ENCODE results near the gene KLF15. TPM values are rescaled to one million over a fixed set of nuclear protein-coding genes. Genes with fewer than 3 reads are reported as not detected.

Gene KLF15
- polyA plus RNA-seq, 1 donor (not counting 4 experiments of a cell fraction or from before 2014, with no cell fraction given) = 0.03 TPM

DNA sequence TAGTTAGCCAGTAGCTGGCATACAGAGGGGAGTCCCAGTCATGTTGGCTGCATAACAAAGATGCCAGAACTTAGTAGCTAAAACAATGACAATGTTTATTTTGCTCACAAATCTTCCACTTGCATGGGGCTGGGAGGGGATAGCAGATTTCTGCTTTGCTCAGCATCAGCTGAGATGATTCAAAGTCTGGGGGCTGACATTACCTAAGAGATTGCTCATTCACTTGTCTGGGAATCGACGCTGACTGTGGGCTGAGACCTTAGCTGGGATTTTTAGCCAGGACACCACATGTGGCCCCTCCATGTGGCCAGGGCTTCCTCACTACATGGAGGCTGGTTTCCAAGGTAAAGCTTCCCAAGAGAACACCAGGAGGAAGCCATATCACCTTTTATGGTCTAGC is 24.8 kb upstream of the KLF15 start:
- dilution Hi-C loops (cut with MboI; ENCODE audit: extremely low pct_ligation_motif_present, low sequenced_read_pairs) = no loop called here
- no peak for FAIRE-seq

DNA sequence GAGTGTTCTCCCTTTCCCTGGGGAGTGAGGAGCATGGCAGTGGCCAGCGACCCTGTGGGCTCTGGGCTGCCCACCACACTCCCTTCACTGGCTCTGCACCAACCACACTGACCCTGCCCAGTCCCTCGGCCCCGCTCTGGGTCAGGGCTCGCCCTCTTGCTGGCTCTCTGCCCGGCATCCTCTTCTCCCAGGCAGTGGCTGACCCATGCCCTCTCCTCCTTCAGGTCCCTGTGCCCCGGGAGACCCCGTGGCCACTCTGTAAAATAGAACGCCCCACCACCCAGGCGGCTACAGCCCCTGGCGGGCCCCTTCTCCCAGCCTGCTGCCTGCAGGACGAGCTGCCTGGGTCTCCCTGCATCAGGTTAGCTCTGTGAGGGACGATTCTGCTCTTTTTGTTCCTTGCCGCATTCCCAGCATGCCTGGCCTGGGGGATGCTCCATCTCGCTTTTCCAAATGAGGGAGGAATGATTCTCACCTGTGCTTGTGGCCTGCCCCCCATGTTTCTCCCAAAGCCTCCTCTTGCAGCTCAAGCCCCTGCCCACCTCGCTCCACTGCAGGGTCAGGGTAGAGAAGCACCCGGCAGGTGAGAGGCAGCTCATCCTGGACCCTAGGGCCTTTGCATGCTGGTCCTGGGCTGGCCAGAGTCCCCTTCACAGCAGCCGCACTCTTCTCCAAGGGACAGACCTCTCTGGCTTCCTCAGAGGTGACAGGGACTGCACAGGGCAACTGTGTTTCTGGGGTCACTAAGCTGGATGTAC is 23.0 kb upstream of the KLF15 start:
- Histone ChIP-seq H4K20me1 (ENCODE audit: control insufficient read depth, extremely low read depth, insufficient read depth, low read length) (no peaks in the 10 kb centered on the region), H3K36me3 (ENCODE audit: control insufficient read depth in 2 of 2, extremely low read depth in 1 of 2, insufficient read depth in 2 of 2, low read length in 2 of 2) (no peaks in the 10 kb centered on the region), H3K4me3 (ENCODE audit: control insufficient read depth in 2 of 3, extremely low read depth in 1 of 3, insufficient read depth in 2 of 3, low read depth in 1 of 3, low read length in 3 of 3) (no peak overlapping the region), H3K27me3 (ENCODE audit: control insufficient read depth, extremely low read depth, insufficient read depth, low read length) (peaks cover 12% of the 10 kb centered on the region), H3K9me1 (ENCODE audit: control insufficient read depth, extremely low read depth, insufficient read depth, low read length) (no peaks in the 10 kb centered on the region), H3K4me2 (ENCODE audit: control insufficient read depth, extremely low read depth, insufficient read depth, low read depth, low read length) (no peak overlapping the region), H3K79me2 (ENCODE audit: control insufficient read depth, insufficient read depth, low read length) (no peaks in the 10 kb centered on the region), H2AFZ (ENCODE audit: control insufficient read depth, low read length) (no peak overlapping the region), H3K4me1 (ENCODE audit: control insufficient read depth, extremely low read depth, insufficient read depth, low read length) (no peaks in the 10 kb centered on the region), H3K27ac (ENCODE audit: control insufficient read depth, insufficient read depth, low read length) (no peak overlapping the region), H3K9ac (ENCODE audit: control insufficient read depth, extremely low read depth, insufficient read depth, low read length) (no peak overlapping the region), H3K9me3 (ENCODE audit: control insufficient read depth, low read depth, low read length) (no peaks in the 10 kb centered on the region)
- FAIRE-seq (no peak), DNase-seq (ENCODE audit: low read depth, low spot score) (no peak)
- dilution Hi-C loops (cut with MboI; ENCODE audit: extremely low pct_ligation_motif_present, low sequenced_read_pairs) = no loop called here
- TF ChIP-seq CTCF (optimal IDR thresholded peaks at IDR 0.05 in 1 of 3, IDR thresholded peaks at IDR 0.05 in 1 of 3, conservative IDR thresholded peaks at IDR 0.05 in 1 of 3; ENCODE audit: extremely low read depth in 1 of 3, insufficient read depth in 2 of 3, low read length in 3 of 3) (no peak), EZH2 (IDR thresholded peaks at IDR 0.05; ENCODE audit: low read length) (no peak)

More for the DNA sequence above, 24.8 kb upstream of the KLF15 start:
- no peaks in the 10 kb centered on the region for H3K36me3 ChIP-seq (ENCODE audit: control insufficient read depth in 2 of 2, extremely low read depth in 1 of 2, insufficient read depth in 2 of 2, low read length in 2 of 2)
- H3K9me3 ChIP-seq (ENCODE audit: control insufficient read depth, low read depth, low read length) = no peaks in the 10 kb centered on the region
- no peak overlapping the region for H3K27ac ChIP-seq (ENCODE audit: control insufficient read depth, insufficient read depth, low read length)
- H3K4me3 ChIP-seq (ENCODE audit: control insufficient read depth in 2 of 3, extremely low read depth in 1 of 3, insufficient read depth in 2 of 3, low read depth in 1 of 3, low read length in 3 of 3) = no peak overlapping the region
- H3K9me1 ChIP-seq (ENCODE audit: control insufficient read depth, extremely low read depth, insufficient read depth, low read length) = no peaks in the 10 kb centered on the region
- H3K79me2 ChIP-seq (ENCODE audit: control insufficient read depth, insufficient read depth, low read length) = no peaks in the 10 kb centered on the region
- no peak overlapping the region for H2AFZ ChIP-seq (ENCODE audit: control insufficient read depth, low read length)
- DNase-seq (ENCODE audit: low read depth, low spot score) = no peak
- no peak overlapping the region for H3K4me2 ChIP-seq (ENCODE audit: control insufficient read depth, extremely low read depth, insufficient read depth, low read depth, low read length)
- TF ChIP-seq EZH2 (IDR thresholded peaks at IDR 0.05; ENCODE audit: low read length) (no peak), CTCF (optimal IDR thresholded peaks at IDR 0.05 in 1 of 3, IDR thresholded peaks at IDR 0.05 in 1 of 3, conservative IDR thresholded peaks at IDR 0.05 in 1 of 3; ENCODE audit: extremely low read depth in 1 of 3, insufficient read depth in 2 of 3, low read length in 3 of 3) (no peak)
- no peaks in the 10 kb centered on the region for H4K20me1 ChIP-seq (ENCODE audit: control insufficient read depth, extremely low read depth, insufficient read depth, low read length)
- H3K9ac ChIP-seq (ENCODE audit: control insufficient read depth, extremely low read depth, insufficient read depth, low read length) = no peak overlapping the region
- peaks cover 12% of the 10 kb centered on the region for H3K27me3 ChIP-seq (ENCODE audit: control insufficient read depth, extremely low read depth, insufficient read depth, low read length)
- no peaks in the 10 kb centered on the region for H3K4me1 ChIP-seq (ENCODE audit: control insufficient read depth, extremely low read depth, insufficient read depth, low read length)
